GM19193 (cell line): Measurements from ENCODE around the gene CCDC197.

Source experiments
- POLR2A ChIP-seq: IDR thresholded peaks from 4 replicates; pipeline ENCODE4 v1.6.1; 2011; ENCODE audit not compliant: insufficient read depth, insufficient read length; ENCODE audit errors: extremely low read depth

Gene CCDC197

GRCh38 chr14:94014382-94014781 is 17.3 kb downstream of the CCDC197 start:
- TF ChIP-seq POLR2A, result no peak

GRCh38 chr14:94015223-94015622 is 18.1 kb downstream of the CCDC197 start:
- TF ChIP-seq POLR2A, result no peak

- no peak for TF ChIP-seq POLR2A
Observed at GRCh38 chr14:94016446-94016976, 19.4 kb downstream of the CCDC197 start.

- no peak for TF ChIP-seq POLR2A
Observed at GRCh38 chr14:94018308-94018707, 21.2 kb downstream of the CCDC197 start.

GRCh38 chr14:94019329-94019728 is 22.2 kb downstream of the CCDC197 start:
- TF ChIP-seq POLR2A, result no peak

- TF ChIP-seq POLR2A, result no peak
Observed at GRCh38 chr14:94020267-94020666, 23.2 kb downstream of the CCDC197 start.

GRCh38 chr14:94021001-94021400 is 23.9 kb downstream of the CCDC197 start:
- TF ChIP-seq POLR2A, result no peak

- no peak for TF ChIP-seq POLR2A
Observed at GRCh38 chr14:94021416-94022157, 24.5 kb downstream of the CCDC197 start.

- TF ChIP-seq POLR2A, result no peak
Observed at GRCh38 chr14:94022532-94023411, 25.7 kb downstream of the CCDC197 start.

GRCh38 chr14:94024549-94024948 is 27.4 kb downstream of the CCDC197 start:
- TF ChIP-seq POLR2A, result no peak

- no peak for TF ChIP-seq POLR2A
Observed at GRCh38 chr14:94025720-94026119, 28.6 kb downstream of the CCDC197 start.

- TF ChIP-seq POLR2A, result no peak
Observed at GRCh38 chr14:94026173-94026888, 29.2 kb downstream of the CCDC197 start, which contains the start of gene OTUB2. Gene OTUB2, plus strand, starts transcription at chr14:94026340. Its CDS starts 198 bp downstream, at chr14:94026538.

- TF ChIP-seq POLR2A, result no peak
Observed at GRCh38 chr14:94026889-94027469, 29.9 kb downstream of the CCDC197 start.
